GM08714 (cell line): ENCODE measurements around the gene ARHGAP11A.

ENCODE experiments used
- H3K4me3 ChIP-seq: fragments of 200-500 bp; sonication (Bioruptor generic); 2 replicates; pipeline ENCODE4 v1.5.1; 2014; ENCODE audit warnings: mild to moderate bottlenecking, low read length, inconsistent platforms
- ZNF274 ChIP-seq: IDR thresholded peaks from 2 replicates; pipeline ENCODE4 v1.6.1; 2012; ENCODE audit warnings: mild to moderate bottlenecking, low read depth, low read length

Gene ARHGAP11A

DNA sequence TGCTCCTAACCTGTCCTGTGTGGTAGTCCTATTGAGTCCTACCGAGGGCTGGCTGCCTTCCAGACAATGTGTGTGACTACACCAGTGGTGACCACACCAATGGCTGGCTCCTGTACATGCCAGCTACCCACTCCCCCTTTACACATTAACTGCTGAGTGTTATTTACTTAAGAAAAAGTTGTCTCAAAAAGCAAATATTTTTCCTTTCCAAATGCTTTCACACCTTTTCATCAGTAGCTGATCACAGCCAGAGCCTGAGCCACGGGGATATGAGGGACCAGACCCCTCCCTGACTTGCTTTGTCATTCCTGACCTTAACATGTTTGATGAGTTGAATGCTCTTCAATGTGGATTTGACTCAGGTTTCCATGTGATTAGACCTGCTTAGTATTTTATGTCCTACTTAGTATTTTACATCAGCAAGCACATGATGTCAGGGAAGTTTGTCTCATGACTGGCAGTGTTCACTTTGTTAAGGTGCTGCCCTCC is 72.9 kb downstream of the ARHGAP11A start:
- H3K4me3 ChIP-seq: no peak overlapping the region
- TF ChIP-seq ZNF274: no peak
